Body of pancreas (tissue), 4 donors: ENCODE data around the gene MOK.

Experiments used
- CTCF ChIP-seq, 7 experiments: fragments of 450-650 bp in 4 of 7; fragments of 200-600 bp in 3 of 7; sonication (generic) in 3 of 7; IDR thresholded peaks; one replicate each; pipeline ENCODE4 v1.5.1; 2016 to 2019; ENCODE audit warnings: antibody characterized with exemption in 7 of 7
- POLR2A ChIP-seq, 3 donors: fragments of 450-650 bp; IDR thresholded peaks; one replicate each; pipeline ENCODE4 v1.6.1; 2016; ENCODE audit warnings: antibody characterized with exemption in 3 of 3, mild to moderate bottlenecking in 2 of 3

- no peak for TF ChIP-seq CTCF (IDR thresholded peaks at IDR 0.05)
- TF ChIP-seq POLR2A (IDR thresholded peaks at IDR 0.05) = no peak
Measured at GRCh38 chr14:102185360-102185759, 119.6 kb downstream of the MOK start.
